ENCODE data around the gene TNIP2.
"Not testable (repeated sequence)": the region's sequence is repeated elsewhere in the genome, so short reads cannot be mapped to it uniquely, and the experiment has no call there.

The TNIP2 gene

DNA sequence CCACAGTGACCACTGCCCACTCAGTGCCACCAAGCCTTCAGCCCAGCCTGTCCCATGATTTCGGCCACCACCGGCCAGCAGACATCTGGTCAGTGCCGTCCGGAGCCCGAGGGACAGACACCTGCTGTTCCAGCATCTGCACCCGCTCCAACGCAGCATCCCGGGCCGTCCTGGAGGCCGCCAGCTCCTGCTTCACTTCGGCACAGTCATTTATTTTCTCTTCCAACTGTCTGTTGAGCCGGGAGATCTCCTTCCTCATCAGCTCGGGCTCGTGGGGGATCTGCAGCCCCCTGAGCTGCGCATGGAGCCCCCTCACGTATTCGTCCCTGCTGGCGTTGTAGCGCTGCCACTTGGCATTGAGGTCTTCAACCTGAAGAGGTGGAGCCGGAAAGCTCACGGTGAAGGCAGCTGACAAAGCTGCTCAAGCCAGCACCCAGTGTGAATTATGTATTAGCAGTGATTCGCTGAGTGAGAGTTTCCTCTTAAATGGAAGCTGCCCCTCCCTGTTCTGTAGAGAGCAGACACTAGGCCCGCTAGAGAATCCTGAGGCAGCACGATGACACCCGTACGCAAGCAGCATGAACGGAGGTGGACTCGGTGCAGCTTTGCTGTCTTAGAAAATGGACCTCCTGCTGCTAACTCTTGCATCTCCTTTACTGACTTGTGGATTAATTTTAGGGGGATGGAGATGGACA lies 11.4 kb downstream of the TNIP2 start:
- no peak for DNase-seq (ENCODE audit: low spot score)

GRCh38 chr4:2743518-2744445 lies 12.4 kb downstream of the TNIP2 start:
- no peak for DNase-seq (ENCODE audit: low spot score)

- no peak for DNase-seq (ENCODE audit: low spot score)
Observed at GRCh38 chr4:2742823-2743517, 13.2 kb downstream of the TNIP2 start.

DNA sequence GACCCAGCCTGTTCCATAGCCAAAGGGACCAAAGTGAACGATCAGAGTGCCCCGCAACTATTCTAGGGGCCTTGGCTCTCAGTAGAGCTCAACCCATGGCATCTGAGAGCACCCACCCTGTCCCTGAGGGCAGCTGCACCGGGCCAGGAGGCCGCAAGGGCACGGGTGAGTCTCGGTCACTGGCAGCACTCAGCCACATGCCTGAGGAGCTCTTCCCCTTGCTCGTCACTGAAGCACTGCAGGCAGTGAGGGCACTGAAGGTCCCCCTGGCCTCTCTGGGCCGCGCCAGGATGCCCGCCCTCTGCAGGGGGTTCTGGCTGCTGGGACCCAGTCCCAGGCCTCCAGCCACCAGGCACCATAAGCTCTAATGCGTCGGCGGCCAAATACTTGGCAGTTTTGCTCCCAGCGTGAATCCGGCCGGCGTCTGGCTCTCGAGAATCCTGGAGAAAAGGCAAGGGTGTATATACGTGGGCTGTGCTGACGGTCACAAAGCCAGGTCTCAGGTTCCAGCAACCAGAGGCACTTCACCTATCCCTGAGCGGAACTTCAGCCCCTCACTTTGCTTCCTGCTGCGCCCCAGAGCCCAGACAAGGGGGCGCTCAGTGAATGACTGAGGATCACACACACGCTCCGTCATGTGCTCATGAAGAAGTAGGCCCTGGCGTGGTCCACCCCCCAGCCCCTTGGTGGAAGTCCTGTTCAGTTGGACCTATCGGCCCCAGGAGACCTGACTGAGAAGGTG lies 13.9 kb downstream of the TNIP2 start:
- DNase-seq (ENCODE audit: low spot score): no peak

- no peak for DNase-seq (ENCODE audit: low spot score)
Observed at GRCh38 chr4:2741626-2742025, 14.5 kb downstream of the TNIP2 start.

GRCh38 chr4:2738296-2738695 lies 17.8 kb downstream of the TNIP2 start:
- not testable (repeated sequence) for DNase-seq (ENCODE audit: low spot score)

GRCh38 chr4:2735869-2736268 lies 20.3 kb downstream of the TNIP2 start:
- DNase-seq (ENCODE audit: low spot score): no peak

- DNase-seq (ENCODE audit: low spot score): no peak
Observed at GRCh38 chr4:2734612-2735011, 21.5 kb downstream of the TNIP2 start.

GRCh38 chr4:2733844-2734574 lies 22.1 kb downstream of the TNIP2 start:
- no peak for DNase-seq (ENCODE audit: low spot score)

DNA sequence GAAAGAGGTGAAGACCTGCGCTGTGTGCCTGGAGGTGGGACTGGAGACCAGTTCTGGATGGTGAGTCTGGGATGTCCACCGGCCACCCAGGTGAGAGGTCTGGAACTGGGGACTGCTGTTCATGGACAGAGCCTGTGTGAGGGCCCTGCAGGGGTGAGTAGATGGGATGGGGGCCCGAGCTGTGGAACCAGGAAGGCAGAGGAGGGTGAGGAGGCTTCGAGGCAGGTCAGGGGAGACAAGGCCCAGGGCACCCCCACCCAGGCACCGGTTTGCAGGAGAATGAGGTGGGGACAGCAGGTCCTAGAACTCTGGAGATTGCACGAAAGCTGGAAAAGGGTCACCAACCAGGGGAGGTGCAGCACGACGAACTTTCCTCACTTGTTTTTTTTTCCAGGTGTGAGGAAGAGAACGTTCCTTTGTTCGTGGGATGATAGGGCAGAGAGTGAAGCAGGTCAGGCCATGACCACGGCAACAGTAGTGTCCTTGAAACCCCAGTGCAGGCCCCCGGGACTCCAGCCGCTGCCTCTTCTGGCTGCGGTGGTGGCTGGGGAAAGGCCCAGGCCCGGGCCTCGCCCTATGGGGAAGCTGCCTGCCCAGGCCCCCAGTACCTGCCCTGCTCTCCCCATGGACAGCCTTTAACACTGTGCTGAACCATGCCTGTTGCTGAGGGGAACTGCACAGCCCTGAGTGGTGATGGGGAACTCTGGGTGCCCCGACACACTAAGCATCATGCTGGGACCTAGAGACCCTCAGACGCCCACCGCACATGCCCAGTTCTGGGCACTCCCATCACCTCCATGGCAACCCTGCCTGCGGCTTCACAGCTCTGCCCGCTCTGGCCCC lies 22.9 kb downstream of the TNIP2 start:
- no peak for DNase-seq (ENCODE audit: low spot score)

DNA sequence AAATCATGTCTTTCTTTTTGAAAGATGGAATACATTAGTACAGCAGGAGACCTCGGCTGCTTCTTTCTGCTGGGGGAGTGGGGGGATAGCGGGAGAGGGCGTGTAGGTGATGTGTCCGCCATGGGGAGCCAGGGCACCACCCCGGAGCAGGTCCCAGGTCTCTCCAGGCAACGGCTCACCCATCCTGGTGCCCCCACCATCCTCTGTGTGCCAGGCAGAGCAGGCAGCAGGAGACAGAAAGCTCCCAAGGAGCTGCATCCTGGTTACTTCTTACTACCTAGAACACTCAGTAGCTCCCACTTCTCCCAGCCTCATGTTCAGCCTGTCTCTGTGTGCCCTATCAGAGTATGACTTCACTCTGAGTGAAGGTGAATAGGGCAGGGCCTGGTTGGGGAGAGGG lies 23.6 kb downstream of the TNIP2 start:
- DNase-seq (ENCODE audit: low spot score): no peak

DNA sequence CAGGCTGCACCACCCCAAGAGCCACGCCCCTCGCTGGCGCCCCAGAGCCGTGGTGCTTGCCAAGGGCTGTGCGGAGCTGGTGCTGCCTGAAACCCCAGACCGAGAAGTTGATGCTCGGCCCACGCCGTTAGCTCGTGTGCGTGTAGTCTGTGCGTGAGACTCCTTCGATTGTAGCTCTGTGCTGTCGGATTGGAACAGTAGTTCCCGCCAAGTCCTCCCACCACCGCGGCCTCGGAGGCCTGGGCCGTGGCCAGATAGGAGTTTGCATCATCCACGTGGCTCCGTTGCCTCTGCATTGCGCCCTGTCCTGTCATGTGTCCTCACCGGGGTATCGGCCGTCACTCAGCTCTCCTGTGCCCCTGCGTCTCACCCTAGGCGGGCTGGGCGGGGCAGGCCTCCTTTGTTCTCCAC lies 24.2 kb downstream of the TNIP2 start:
- no peak for DNase-seq (ENCODE audit: low spot score)

DNA sequence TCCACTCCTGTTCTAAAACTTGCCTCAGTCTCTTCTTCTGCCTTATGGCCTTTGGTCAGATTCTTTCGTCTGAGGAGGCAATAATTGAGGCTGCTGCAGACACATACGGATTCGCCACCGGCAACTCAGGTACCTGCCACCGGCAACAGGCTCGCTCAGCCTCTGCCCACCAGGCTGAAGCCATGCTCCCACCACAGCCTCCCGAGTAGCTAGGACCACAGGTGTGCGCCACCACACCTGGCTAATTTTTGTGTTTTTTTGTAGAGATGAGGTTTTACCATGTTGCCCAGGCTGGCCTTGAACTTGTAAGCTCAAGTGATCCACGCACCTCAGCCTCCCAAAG lies 26.6 kb downstream of the TNIP2 start:
- no peak for DNase-seq (ENCODE audit: low spot score)

DNA sequence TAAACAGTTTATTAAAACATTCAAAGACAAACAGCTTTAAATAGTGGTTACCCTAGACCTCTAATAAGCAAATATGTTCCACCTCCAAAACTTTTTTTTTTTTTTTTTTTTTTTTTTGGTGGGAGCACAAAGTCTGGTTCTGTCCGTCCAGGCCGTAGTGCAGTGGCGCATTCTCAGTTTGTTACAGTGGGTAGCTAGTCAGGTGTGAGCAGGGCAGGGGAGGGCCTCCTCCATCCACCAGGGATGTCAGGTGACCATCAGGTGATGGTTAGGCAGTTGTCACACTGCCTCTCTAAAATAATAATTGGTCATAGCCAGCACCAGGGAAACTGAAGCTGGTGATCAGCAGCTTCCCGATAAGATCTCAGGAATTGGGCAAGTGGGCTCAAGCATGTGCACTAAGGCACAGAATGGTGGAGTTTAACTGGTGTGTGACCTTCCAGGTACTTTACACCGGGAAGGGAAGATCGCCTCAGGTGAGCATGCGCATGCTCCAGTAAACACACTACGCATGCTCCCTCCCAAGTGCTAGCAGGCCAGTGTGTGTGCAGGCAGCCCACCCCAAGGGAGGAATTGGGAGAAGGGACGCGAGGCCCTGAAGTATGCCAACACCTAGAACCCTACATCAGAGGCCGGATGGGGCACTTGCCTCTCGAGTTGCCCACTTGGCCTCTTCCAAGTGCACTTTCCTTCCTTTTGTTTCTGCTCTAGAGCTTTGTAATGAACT lies 27.2 kb downstream of the TNIP2 start:
- no peak for DNase-seq (ENCODE audit: low spot score)

DNA sequence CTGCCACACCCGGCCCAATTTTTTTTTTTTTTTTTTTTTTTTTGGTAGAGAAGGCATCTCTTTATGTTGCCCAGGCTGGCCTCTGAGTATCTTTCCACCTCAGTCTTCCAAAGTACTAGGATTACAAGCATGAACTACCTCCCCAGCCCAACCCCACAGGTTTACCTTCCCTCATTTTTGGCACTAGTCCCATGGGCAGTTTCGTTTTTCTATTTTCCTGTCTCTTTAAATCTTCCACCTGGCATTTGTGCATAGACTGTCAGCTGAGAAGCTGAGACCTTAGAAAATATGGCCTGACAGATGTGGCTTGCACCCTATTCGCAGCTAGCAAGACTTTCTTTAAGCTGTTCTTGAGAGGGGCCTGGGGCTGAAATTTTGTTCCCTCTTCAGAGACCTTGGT lies 27.9 kb downstream of the TNIP2 start:
- DNase-seq (ENCODE audit: low spot score): no peak

GRCh38 chr4:2726881-2727280 lies 29.3 kb downstream of the TNIP2 start:
- DNase-seq (ENCODE audit: low spot score): not testable (repeated sequence)

GRCh38 chr4:2725380-2725779 lies 30.8 kb downstream of the TNIP2 start:
- no peak for DNase-seq (ENCODE audit: low spot score)

- no peak for DNase-seq (ENCODE audit: low spot score)
Observed at GRCh38 chr4:2723751-2724150, 32.4 kb downstream of the TNIP2 start.

GRCh38 chr4:2722033-2722432 lies 34.1 kb downstream of the TNIP2 start:
- no peak for DNase-seq (ENCODE audit: low spot score)

- no peak for DNase-seq (ENCODE audit: low spot score)
Observed at GRCh38 chr4:2721586-2721985, 34.5 kb downstream of the TNIP2 start.

All from activated CD4-positive, alpha-beta T cell treated with anti-CD3 and anti-CD28 coated beads, Interleukin-2, Interleukin-4, amounts not matched to agents 100 ng/mL and 50 ng/mL, durations not matched to agents 16 hours and 8 hours (primary cell).